Measurements from ENCODE around the gene TTC34. TPM values are rescaled to one million over a fixed set of nuclear protein-coding genes. Genes with fewer than 3 reads are reported as not detected.
A peak's percentile ranks its signal among the peaks of the same experiment; 100 is the strongest.

The TTC34 gene
- total RNA-seq, 1 donor from 2014 or later = 1.4 TPM

DNA sequence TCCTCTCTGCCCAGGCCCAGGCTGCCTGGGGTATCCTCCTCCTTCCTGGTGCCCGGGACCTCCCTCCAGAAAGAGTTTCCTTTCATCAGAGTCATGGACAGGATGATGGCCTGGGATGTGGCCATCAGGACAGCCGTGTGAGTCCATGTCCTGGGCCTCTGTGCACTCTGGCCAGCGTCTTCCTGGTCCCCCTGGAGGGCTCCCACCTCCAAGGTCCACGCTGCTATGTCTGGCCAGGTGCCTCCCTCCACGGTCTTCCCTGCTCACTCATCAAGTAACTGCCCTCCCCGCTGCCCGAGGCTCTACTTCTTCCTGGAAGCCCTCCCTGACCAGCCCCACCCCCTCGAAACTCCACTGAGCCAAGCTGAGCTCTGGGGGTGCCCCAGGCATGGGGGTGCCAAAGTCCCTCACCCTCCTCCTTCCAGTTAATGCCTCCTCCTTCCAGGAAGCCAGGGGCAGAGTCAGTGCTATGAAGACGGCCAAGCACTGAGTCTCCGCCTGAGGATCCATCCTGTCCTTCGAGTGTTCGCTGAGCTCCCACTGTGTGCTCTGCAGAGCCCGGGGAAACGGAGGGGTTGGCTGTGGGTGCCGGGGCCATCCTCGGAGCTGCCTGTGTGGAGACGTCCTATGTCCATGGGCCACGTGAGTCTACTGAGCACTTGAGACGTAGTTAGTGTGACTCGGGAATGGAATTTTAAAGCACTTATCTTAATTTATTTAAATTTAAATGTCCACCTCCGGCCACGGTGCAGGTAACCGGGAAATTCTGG is 28.5 kb upstream of the TTC34 start:
- DNase-seq (ENCODE audit: low spot score) = no peak

DNA sequence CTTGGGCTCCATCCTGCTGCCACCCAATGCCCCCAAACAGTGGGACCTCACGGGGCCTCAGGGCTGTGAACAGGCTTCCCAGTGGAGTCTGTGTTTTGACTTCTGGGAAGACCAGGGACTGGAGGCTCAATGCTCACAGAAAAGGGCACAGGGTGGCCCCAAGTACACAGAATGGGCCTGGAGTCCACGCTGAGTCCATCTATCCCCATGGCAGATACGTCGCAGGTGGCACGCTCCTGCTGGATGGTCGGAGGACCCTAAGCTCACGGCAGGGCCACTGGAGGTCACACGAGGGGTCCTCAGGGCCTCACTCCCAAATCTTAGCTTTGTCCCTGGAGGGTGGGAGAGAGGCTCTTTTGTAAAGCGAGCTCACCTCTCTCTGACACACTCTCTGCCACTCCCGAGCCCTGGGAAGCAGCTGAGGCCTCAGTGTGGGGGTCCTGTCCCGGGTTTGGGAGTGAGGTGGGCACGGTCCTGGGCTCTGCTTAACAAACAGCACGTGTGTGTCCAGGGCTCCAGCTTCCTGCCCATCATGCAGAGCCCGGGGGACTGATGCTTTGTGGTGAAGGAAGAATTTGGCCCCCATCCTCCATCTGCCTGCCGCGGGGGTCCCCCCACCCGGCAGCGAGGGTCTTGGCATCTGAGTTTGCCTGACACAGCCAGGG is 27.2 kb upstream of the TTC34 start:
- no peak for DNase-seq (ENCODE audit: low spot score)

DNA sequence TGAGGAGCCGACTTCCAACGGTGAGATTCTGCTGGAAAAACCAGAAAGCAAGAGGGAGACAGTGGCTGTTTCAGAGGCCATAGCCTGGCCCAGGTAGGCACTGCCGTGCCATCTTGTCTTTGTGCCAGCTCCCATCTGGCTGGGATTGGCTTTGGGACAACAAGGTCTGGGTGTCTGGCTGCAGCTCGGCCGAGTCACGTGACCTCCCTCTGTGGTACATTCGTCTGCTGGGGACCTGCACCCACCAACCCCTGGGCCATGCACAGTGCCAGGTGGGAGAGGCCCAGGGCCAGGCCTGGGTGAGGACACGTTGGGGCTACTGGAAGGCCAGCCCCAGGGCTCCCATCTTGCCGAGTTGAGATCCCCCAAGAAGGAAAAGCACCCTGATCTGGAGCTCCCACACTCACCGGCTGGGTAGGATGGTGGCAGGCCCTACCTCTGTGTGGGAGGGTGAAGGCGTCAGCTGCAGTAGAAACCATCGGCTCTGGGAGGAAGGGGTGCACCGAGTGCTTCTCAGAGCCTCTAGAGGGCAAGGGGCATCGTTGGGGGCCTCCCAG is 25.3 kb upstream of the TTC34 start:
- DNase-seq (ENCODE audit: low spot score) = no peak

DNA sequence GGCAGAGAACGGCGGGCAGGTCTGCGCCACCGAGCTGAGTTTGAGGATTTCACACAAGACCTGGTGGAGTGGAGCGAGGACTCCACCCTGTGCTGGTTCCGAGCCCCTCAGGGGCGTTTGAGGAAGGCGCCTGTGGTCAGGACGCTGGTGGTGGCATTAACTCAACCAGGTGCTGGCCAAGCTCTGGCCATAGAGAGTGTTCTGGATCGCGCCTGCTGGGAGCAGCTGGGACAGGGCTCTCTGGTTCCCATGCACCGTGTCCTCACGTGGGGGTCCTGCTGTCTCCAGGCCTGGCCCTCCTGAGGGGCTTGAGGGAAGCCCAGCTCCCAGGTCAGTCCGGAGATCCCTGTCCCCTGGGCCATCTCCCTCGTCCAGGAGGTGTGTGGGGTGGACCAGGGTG is 24.8 kb upstream of the TTC34 start:
- no peak for DNase-seq (ENCODE audit: low spot score)

DNA sequence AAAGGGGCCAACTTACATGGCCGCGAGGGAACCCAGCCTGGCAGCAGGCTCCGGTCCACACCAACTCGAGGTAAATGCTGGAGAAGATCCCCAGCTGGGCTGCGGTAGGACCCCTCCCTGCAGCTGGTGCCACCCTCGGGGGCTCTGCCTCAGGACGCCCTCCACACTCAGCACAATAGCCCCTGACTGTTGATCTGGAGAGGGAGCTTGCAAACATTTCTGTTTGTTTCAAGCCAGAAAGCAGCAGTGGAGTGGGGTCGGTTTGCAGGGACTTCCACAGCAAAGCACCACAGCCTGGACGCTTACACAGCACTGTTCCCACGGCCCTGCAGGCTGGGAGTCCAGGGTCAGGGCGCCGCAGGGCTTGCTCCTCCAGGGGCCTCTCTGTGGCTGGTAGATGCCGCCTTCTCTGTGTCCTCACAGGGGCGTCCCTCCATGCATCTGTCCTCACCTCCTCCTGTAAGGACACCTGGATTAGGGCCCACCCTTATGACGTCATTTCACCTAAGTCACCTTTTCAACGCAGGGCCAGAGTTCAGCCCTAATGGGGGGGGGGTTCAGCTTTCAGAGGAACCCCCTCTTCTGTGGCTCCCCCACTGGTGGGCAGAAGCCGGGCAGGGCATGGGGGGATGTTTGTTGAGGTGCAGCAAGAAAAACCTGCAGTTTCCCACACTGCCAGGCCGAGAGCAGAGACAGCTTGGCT is 24.1 kb upstream of the TTC34 start:
- no peak for DNase-seq (ENCODE audit: low spot score)

DNA sequence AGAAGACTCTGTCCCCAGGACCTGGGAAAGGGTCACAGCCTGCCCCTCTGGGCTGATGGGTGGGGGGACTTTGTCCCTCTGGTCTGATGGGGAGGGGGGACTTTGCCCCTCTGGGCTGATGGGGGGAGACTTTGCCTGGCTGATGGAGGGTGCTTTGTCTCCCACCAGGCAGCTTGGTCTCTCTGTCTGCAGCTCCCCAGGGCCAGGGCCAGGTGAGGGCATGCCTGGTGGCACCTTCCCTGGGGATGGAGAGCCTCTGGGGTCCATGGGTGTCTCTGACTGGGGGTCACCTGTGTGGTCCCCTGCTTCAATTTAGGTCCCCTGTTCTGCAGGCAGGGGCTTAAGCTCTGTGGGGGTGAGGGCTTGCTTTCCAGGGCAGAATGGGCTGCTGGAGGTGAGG is 23.5 kb upstream of the TTC34 start:
- no peak for DNase-seq (ENCODE audit: low spot score)

DNA sequence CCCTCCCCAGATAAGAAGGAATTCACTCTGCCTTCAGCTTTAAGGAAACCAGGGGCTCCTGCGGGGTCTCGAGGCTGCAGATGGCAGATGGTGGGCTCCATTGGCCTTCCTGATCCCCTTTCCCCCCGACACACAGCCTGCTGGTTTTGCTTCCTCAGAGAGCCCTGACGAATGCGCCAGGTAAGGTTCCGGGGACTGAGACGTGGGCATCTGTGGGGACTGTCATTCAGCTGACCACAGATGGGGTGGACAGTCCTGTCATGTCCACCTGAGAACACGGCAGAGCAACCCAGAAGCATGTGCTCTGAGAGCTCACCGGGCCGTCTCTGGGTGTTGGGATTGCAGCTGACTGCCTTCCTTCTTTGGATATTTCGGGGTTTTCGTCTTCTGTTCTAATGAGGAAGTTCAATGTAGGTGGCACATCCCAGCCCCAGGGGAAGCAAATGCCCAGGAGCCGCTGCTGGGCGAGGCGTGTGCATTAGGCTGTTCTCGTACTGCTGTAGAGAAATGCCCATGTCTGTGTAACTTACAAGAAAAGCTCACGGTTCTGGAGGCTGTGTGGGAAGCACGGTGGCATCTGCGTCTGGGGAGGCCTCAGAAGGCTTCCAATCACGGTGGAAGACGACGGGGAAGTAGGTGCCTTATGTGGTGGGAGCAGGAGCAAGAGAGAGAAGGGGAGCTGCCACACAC is 22.6 kb upstream of the TTC34 start:
- DNase-seq (ENCODE audit: low spot score) = no peak

DNA sequence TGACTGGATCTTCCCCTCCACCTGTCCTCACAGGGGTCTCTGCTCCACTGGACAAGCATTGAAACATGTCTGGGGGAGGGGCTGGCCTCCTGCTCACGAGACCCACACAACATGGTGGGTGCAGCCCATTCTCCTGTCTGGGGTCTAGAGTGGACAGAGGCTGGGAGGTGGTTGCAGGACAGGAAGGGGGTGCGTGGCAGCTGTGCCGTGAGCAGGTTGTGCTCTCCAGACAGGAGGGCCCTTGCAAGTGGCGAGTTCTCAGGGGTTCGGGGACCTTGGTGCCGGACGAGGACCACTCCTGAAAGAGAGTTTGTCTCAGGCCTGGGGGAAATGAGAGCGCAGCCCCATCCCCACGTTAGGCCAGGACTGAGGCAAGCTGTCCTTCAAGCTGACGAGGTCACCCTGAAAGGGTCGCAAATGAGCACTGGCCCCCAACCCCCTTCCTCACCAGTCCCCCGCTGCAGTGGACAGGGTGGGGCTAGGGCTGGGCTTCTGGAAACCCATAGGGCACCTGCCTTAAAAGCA is 21.2 kb upstream of the TTC34 start:
- DNase-seq (ENCODE audit: low spot score) = no peak

DNA sequence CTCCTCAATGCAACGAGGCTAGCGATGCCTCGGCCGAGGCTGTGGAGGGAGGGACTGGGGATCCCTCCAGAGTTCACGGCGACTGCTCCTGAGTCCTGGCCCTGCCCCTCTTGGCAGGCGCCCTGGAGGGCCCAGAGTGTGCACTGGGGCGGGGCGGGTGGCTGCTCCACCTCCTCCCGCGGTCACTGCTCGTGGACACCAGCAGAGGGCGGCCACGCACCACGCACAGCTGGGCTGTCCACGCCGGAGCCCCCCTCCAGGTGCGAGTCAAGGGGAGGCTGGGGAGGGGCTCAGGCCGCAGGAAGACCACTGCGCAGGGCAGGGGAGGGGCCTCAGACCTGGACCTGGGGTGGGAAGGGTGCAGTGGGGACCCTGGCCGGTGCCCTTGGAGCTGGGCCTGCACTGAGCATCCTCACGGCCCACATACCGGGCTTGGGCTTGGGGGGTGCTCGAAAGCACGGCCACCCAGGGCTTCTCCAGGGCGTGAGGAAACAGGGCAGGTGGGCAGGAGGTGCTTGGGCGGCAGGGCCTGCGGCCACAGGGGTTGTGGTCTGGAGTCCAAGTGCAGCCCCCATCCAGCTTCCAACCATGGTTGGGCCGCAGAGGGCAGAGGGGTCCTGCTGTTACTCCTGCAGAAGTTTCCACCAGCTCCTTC is 20.6 kb upstream of the TTC34 start:
- peak; percentile 16 for DNase-seq (ENCODE audit: low spot score)

DNA sequence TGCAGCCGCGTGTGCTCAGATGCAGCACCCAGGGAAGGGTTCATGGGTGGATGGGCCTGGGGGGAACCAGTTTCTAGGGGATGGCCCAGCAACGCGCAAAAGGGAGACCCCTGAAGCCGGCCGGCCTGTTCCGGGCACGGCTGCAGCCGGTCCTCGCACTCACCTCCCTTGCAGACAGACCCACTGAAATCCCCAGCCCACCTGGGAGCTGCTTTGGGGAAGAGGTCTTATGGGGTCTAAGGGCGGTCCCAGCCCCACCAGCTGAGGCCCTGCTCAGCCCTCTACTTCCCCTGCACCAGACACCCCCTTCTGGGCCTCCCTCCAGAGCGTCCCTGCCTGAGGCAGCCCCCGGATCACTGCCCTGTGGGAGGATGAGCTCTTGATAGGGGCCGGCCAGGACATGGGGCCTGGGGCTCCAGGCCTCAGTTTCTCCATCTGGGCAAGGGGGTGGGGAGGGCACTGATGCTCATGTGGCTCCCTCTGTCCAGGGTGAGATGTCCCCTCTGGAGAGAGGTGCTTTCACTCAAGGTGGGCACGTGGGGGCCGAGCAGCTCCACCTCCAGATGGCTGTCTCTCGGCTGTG is 20.0 kb upstream of the TTC34 start:
- no peak for DNase-seq (ENCODE audit: low spot score)

DNA sequence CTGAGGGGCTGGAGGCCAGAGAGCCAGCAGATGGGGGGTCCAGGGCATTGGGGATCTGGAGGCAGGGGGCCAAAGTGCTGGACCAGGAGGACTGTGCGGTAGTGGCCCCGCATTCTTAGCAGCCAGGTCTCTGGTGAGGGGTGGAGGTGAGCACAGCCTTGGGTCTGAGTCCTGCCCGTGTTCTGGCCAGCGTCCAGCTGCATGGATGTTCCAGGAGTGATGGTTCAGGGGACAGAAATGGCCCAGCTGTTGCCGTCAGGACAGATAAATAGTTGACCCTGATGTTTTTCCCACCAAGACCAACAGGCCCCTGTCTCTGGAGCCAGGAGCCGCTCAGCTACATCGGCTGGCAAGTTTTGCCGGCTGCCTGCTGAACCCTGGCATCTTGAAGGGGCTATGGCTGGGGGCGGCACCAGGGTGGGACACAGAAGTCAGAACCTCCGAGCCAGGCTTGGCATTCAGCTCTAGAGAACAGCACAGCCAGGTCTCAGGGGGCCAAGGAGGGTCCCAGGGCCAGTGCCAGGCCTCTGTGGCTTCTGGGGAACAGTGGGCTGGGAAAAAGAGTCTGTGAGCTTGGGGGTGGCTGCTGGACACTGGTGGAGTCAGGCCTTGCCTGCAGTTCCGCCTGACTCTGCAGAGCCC is 19.4 kb upstream of the TTC34 start:
- DNase-seq (ENCODE audit: low spot score) = no peak

DNA sequence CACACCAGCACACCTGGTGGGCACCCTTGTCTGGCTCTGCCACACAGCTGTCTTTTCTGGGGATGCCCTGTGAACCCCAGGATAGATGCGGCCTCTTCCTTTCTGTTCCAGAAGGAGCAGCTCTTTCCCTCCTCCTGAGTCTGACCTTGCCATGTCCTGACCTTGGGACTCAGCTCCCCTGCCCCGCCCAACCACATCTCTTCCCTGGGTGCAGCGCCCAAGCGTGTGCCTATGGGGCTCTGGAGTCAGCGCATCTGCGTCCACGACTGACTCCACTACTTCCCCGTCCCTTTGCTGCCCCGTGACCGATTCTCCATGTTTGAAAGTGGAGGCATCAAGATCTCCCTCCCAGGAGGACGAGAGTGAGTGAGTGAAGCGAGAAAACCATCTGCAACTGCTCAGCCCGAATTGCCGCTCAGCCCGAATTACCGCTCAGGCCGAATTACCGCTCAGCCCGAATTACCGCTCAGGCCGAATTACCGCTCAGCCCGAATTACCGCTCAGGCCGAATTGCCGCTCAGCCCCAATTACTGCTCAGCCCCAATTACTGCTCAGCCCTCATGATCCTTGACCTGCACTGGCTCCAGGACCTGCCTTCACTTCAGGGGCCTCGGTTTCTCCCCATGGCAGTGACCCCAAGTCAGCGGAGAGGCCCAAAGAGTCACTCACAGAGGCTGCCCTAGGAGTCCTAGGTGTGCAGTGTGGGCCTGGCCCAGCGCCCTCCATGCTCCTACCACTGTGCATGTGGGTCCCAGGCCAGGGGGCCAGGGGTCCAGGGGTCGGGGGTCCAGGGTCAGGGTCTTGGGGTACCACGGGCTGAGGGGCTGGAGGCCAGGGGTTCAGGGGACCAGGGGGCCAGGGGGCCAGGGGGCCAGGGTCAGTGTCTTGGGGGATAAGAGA is 18.6 kb upstream of the TTC34 start:
- no peak for DNase-seq (ENCODE audit: low spot score)

DNA sequence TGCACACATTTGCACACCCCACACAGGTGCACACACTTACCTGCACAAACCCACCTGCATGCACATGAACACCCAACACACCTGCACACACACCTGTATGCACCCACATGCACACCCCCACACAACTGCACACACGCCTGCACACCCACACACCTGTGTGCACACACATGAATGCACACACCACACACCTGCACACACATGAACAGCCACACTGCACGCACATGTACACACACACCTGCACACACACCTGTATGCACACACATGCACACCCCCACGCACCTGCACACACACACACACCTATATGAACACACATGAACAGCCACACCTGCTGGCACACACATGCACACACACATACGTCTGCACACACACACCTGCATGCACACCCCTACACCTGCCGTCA is 17.9 kb upstream of the TTC34 start:
- no peak for DNase-seq (ENCODE audit: low spot score)

DNA sequence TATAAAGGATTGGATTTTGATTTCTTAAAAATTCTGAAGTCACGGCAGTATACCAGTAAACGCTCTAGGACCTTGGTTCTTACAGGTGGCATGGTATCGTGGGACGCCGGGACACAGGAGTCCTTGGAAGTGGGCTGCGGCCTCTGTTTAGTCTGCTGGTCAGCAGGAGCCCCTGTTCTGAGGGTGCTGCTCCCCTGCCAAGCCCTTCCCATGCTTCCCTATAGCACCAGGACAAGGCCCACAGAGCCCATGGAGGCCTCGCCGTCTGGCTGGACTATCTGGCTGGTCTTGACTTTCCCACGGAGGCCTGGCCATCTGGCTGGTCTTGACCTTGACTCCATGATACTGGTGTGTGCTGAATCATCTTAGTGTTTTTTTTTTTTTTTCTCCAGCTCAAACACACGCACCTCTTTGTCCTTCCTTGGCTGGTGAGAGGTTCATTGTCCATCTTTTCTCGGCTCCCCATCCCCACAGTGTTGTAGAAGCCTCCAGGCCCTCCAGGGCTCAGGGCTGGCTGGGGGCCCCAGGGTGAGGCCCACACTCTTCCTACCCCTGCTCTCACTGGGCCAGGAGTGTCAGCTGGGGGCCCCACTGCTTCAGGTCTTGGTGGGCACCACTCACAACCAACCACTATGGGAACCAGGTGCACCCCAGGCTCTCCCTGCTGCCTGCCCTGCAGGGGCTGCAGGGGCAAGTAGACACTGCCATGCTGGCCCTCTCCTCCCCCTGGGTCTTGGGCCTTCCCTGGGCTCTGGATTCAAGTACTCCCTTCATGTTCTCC is 16.5 kb upstream of the TTC34 start:
- no peak for DNase-seq (ENCODE audit: low spot score)

DNA sequence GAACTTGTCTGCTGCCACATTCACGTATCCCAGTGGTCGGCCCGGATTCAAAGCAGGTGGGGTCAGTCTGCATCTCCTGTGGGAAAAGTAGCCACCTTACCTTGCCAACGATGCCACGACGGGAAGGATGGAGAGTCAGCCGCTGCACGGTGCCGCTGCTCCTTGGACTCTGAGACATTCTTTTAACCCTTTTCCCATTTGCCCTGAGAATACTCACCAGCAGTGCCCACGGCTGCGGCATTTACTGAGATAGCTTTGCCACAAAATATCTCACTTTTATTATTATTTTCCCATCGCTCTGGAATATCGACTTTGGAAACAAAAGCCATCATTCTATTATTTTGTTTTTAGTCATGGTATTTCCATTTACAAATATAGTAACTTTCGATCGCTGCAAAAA is 15.3 kb upstream of the TTC34 start:
- DNase-seq (ENCODE audit: low spot score) = no peak

DNA sequence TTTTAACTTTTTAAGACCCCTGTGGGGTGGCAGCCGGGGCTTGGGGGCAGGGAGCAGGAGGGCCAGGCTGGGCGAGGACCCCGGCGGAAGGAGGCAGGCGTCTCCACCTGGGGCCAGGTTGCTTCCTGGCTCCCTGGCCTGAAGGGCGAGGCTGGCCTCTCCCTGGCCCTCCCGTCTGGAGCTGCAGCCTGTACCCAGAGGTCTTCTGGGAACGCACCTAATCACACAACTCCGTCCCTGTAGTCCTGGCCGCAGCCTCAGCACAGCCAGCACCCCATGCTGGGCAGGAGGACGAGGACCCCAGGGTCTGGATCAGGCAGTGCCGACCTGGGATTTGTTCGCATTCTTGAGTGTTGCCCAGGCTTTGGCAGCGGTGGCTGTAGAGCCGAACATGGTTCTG is 14.1 kb upstream of the TTC34 start:
- DNase-seq (ENCODE audit: low spot score) = no peak

DNA sequence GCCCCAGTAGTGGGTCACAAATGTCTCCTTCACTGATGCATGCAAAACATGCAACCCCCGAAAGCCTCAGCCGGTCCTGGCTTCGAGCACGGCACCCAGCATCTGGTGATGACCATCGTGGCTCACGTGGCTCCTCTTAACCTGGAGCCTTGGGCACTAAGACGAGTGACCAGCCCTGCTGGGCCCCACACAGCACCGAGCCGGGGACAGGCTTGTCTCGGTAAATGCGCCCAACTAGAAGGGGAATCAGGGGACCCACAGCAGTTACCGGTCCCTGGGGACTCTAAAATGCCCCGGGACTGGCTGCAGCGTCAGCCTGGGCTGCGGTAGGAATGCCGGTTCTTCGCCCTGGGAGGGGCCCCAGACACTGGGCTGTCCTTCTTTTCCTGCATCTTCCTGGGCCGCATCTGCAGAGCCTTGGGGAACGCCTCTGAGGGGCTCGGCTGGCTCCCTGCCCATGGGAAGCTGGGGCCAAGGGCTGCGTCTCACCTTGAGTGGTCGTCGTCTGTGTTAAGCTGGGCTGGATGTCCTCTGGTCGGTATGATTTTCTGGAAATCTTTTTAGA is 13.1 kb upstream of the TTC34 start:
- DNase-seq (ENCODE audit: low spot score) = no peak

DNA sequence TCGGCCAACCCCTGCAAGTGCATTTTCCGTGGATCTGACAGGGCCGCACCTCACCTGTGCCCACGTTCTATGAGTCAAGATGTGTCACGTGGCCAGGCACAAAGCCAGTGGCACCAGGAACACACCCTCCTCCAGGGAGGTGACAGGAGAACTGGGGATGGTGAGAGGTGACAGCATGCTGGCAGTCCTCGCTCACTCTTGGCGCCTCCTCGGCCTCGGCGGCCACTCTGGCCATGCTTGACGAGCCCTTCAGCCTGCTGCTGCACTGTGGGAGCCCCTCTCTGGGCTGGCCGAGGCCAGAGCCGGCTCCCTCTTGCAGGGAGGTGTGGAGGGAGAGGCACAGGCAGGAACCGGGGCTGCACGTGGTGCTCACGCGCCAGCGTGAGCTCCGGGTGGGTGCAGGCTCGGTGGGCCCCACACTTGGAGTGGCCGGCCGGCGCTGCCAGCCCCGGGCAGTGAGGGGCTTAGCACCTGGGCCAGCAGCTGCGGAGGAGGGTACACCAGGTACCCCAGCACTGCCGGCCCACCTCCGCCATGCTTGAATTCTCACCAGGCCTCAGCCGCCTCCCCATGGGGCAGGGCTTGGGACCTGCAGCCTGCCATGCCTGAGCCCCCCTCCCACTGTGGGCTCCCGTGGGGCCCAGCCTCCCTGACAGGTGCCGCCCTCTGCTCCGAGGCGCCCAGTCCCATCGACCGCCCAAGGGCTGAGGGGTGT is 11.6 kb upstream of the TTC34 start:
- DNase-seq (ENCODE audit: low spot score) = no peak

Measured in mucosa of gallbladder (tissue), 1 donor.